GM12874 (cell line): Measurements from ENCODE around the gene ESPNL.

ENCODE experiments used
- TF ChIP-seq, protein P1 (sequence below): IDR thresholded peaks from 2 replicates; pipeline ENCODE4 v1.5.1; 2011; ENCODE audit warnings: low read depth, mild to moderate bottlenecking, control low read depth, low read length, moderate library complexity; ENCODE audit not compliant: insufficient read depth

The ESPNL gene

DNA sequence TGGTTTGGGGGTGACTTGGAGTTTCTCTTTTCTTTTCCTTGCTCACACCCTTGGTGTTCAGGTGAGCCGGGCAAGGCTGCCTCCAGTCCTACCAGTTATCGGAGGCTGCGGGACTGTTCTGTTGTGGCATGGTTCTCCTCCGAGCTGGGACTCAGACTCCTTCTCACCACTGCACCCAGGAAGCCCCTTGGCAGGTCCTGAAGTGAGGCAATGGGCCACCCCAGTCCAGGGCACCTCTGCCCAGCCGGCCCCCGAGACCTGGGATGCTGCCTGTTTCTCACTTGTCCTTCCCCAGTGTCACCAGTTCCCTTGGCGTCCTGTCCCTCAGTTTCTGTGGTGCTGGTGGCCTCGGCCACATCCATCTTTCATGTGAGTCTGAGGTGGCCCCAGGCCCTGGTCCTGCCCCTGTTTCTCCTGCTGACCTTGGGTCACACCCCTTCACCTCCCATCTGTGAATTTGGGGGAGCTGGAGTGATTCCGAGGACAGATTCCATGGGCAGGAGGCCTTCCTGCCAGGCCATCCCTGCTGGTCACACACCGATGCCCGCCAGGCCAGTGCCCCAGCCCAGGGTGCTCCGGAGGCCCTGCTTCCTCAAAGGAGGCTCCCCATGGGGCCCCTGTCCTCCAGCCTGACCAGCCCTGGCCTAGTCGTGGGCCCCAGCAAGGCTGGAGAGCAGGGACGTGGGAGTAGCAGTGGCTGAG is 31.8 kb downstream of the ESPNL start:
- TF ChIP-seq, protein P1, sequence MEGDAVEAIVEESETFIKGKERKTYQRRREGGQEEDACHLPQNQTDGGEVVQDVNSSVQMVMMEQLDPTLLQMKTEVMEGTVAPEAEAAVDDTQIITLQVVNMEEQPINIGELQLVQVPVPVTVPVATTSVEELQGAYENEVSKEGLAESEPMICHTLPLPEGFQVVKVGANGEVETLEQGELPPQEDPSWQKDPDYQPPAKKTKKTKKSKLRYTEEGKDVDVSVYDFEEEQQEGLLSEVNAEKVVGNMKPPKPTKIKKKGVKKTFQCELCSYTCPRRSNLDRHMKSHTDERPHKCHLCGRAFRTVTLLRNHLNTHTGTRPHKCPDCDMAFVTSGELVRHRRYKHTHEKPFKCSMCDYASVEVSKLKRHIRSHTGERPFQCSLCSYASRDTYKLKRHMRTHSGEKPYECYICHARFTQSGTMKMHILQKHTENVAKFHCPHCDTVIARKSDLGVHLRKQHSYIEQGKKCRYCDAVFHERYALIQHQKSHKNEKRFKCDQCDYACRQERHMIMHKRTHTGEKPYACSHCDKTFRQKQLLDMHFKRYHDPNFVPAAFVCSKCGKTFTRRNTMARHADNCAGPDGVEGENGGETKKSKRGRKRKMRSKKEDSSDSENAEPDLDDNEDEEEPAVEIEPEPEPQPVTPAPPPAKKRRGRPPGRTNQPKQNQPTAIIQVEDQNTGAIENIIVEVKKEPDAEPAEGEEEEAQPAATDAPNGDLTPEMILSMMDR = no peak

DNA sequence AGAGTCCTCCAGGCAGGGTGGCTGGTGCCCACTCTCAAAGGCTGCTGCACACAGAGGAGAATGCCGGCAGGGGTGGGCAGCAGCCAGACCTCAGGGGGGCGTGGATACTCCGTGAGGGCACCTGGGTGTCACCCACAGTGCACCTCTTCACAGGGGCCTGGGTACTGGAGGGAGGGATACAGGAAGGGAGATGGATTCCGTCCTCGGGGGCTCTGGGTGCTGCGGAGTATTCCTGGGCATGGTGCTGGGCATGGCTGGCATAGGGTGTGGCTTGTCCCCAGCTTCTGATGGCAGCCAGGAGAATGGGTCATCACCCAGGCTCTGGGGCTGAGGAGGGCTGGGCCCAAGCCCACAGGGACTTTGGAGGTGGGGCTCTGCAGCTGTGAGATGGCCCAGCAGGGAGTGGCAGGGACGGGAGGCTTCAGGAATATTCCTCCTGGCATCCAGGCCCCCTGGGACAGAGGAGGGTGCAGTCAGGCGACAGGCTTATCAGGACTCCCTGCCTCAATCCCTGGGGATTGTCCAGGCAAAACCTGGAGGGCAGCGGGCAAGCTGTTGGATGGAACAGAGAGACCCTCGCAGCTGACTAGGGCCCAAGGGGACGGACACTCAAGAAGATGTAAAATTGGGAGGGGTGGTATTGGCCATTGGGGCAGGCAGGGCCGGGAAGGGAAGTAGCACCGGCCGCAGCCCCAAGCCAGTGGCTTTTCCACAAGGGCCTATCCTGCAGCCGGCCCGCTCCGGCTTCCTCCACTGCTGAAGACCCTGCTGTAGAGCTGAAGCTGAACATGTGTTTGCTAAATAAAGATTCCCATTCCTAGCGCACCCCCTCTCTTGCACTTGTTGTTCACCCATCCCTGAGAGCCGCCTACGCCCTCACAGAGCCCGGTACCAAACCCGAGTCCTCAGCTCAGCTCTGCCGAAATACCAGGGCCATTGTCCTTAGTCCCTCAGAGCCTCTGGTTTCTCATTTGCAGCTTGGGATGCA is 32.6 kb downstream of the ESPNL start:
- TF ChIP-seq, protein P1 = no peak

DNA sequence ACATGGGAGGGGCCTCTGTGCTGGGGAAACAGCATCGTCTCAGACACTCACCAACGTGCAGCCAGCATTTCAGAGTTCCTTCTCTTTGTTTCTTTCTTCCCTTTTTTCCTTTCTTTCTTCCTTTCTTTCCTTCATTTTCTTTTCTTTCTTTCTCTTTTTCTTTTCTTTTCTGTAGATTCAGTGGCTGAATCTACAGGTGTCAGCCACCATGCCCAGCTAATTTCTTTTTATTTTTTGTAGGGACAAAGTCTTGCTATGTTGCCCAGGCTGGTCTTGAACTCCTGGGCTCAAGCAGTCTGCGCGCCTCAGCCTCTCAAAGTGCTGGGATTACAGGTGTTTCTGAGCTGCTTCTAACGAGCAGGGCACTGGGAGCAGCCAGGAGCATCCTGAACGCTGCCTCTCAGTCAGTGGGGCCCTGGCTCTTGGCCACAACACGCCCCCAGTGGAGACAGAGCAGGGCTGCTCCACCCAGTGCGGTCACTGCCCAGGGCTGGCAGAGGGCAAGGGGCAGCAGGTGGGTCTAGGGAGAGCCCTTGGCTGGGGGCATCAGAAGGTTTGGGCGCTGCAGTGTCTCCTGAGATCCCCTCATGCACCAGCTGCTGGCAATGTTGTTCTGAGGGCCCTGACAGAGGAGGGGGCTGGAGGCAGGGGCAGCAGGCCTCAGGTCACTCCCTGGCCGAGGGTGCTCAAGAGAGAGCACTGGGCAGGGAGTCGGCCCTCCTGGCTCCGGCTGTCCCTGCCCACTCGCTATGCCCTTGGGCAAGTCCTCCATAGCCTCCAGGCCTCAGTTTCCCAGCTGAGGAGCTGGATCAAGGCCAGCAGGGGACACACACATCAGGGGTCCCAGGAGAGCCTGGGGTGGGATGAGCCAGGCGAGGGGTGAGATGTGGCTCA is 33.6 kb downstream of the ESPNL start:
- TF ChIP-seq, protein P1 = no peak

DNA sequence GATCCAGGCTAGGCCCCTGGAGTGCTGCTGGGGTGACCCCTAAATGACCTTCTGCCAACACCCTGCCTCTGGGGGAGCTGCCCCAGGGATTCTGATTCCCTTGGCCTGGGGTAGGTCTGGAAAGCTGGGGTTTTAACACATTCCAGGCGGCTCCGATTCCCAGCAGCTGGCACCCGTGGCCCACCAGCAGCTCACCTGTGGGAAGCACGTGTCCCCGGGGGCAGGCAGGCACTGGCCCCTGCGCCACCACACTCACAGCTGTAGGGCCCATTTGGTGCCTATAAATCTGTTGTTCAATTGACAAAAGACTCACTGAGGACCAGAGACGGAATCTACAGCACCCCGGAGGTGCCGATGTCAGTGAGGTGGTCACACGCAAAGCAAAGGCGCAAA is 34.2 kb downstream of the ESPNL start:
- TF ChIP-seq, protein P1 = no peak

DNA sequence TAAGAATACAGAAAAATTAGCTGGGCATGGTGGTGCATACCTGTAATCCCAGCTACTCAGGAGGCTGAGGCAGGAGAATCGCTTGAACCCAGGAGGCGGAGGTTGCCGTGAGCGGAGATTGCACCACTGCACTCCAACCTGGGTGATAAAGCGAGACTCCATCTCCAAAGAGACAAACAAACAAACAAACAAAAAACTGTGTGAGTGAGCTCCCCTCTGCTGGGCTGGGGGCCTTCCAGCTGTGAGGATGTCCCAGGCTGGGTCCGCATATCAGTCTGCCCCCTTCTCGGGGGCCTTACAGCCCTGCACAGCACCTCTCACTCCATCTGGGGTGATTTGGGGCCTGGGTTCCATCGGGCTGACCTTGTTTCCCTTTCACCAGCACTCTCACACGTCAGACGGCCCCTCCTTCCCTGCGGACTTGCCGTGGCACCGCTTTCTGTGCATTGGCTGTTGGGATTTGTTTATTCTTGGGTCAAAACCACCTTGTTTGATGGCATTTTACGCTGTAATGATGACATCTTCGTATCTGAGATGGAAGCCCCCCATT is 35.5 kb downstream of the ESPNL start:
- TF ChIP-seq, protein P1 = no peak

DNA sequence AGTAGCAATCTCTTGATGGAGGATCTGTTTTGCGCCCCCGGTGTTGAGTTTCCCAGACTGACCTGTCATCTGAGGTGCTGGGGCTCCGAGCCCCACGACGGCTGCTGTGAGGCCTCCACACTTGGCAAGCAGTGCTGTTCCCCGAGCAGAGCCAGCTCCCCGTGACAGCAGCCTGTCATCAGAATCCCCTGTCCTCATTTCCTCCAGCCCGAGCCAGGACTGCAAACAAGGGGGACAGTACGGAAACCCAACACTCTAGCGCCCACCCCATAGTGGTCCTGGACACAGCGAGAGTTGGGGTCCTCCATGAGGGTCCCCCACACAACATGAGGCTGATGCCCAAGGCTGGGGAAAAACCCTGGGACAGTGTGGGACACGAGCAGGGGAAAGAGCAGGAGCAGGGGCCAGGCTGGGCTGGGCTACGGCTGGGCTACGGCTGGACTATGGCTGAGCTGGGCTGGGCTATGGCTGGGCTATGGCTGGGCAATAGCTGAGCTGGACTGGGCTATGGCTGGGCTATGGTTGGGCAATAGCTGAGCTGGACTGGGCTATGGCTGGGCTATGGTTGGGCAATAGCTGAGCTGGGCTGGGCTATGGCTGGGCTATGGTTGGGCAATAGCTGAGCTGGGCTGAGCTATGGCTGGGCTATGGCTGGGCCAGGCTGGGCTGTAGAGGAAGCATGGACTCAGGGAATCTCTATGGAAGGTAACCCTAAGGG is 36.8 kb downstream of the ESPNL start:
- TF ChIP-seq, protein P1 = no peak
